ENCODE measurements around the gene RPL22. TPM values are rescaled to one million over a fixed set of nuclear protein-coding genes. Genes with fewer than 3 reads are reported as not detected.

RPL22 gene
- total and polyA plus RNA-seq, 2 of the 13 experiments (the other 11 are each of a cell fraction or from before 2014, with no cell fraction given), result 214 to 545 TPM

- TF ChIP-seq ZNF570 (CRISPR knock-in tag; IDR thresholded peaks at IDR 0.05; ENCODE audit: borderline replicate concordance) (no peak), HDAC1 (CRISPR knock-in tag; IDR thresholded peaks at IDR 0.05) (no peak), DZIP1 (CRISPR knock-in tag; IDR thresholded peaks at IDR 0.05) (0 out of 2 replicates have a peak, but pooled peaks have one; percentile 17), MAFG (CRISPR knock-in tag; IDR thresholded peaks at IDR 0.05) (0 out of 2 replicates have a peak, but pooled peaks have one; percentile 53), E2F1 (CRISPR knock-in tag; IDR thresholded peaks at IDR 0.05) (0 out of 2 replicates have a peak, but pooled peaks have one; percentile 25), ZNF18 (CRISPR knock-in tag; IDR thresholded peaks at IDR 0.05; ENCODE audit: insufficient replicate concordance) (peak; percentile 40), ZNF234 (CRISPR knock-in tag; conservative IDR thresholded peaks at IDR 0.05) (peak; percentile 86; the same call in 1 of the 2 replicates), ZNF446 (CRISPR knock-in tag; IDR thresholded peaks at IDR 0.05) (0 out of 2 replicates have a peak, but pooled peaks have one; percentile 3), ZXDC (CRISPR knock-in tag; IDR thresholded peaks at IDR 0.05) (peak; percentile 13; the same call in 1 of the 2 replicates)
- peaks cover 48% of the 10 kb centered on the region for H3K4me1 ChIP-seq (ENCODE audit: insufficient read depth, low read length)
- CTCF ChIA-PET (ENCODE audit: low intra/inter-chr PET ratio, low total read pairs), result no interaction called here
- peak overlapping the region; percentile 99 for H3K9ac ChIP-seq (ENCODE audit: insufficient read depth, low read depth, low read length)
- in situ Hi-C loops (cut with HindIII; ENCODE audit: extremely low pct_ligation_motif_present, low pct_unique_long_range_greater_than_20kb) (no loop called here), intact Hi-C loops (cut with micrococcal nuclease; ENCODE audit: unreplicated experiment) (no loop called here)
- H3K4me3 ChIP-seq (replicated peaks in 1 of 3; ENCODE audit: insufficient read depth in 1 of 3, low read depth in 2 of 3, low read length in 3 of 3), result peak overlapping the region; percentile 93 to 97 (median 94)
- FAIRE-seq (no peak), DNase-seq (ENCODE audit: low spot score) (no peak), ATAC-seq (peak; percentile 47)
- peak overlapping the region; percentile 82 for H3K27ac ChIP-seq (ENCODE audit: extremely low read length, insufficient read depth, low read length)
- H3K4me2 ChIP-seq (ENCODE audit: low read depth, low read length), result peak overlapping the region; percentile 91
- POLR2A ChIA-PET, result interaction anchor here (0.6 to 2.6 kb wide), 4 partner anchors 8 to 184 kb away, joined by 3 to 6 read pairs (median 4); no protein-coding TSS in a partner anchor
- TSS peak; percentile 68 for BruUV-seq (replicated peaks)
- peaks cover 47% of the 10 kb centered on the region for H3K79me2 ChIP-seq (ENCODE audit: insufficient read depth, low read length)
- no peaks in the 10 kb centered on the region for H3K27me3 ChIP-seq (ENCODE audit: control insufficient read depth in 1 of 2, insufficient read depth in 2 of 2, low read length in 2 of 2)
- no peak overlapping the region for H2AFZ ChIP-seq (ENCODE audit: low read length)
- peaks cover 18% of the 10 kb centered on the region for H4K20me1 ChIP-seq (ENCODE audit: insufficient read depth, low read length)
- H3K36me3 ChIP-seq (replicated peaks in 1 of 2; ENCODE audit: control insufficient read depth in 1 of 2, insufficient read depth in 2 of 2, low read length in 2 of 2), result peaks cover 11 to 30% of the 10 kb centered on the region in 2 experiments
- 0% methylated on average over 23 of the region's 31 CpGs for WGBS (ENCODE audit: low lambda C conversion rate)
- no peaks in the 10 kb centered on the region for H3K9me3 ChIP-seq (ENCODE audit: low read length)
These were observed 623 bp downstream of the RPL22 start for GRCh38 chr1:6198646-6199297.
